Coronary artery (tissue), 2 donors: Measurements from ENCODE around the gene CTNNA3.

Experiments used
- DNase-seq: peaks from one replicate; pipeline ENCODE4 v3.0.0-alpha.2; 2017; ENCODE audit warnings: low spot score
- H3K27ac ChIP-seq, 2 donors: fragments of 200-600 bp; sonication (generic); one replicate each; pipeline ENCODE4 v1.5.1; 2016 to 2019
- H3K4me3 ChIP-seq: fragments of 200-600 bp; sonication (generic); 2 replicates; pipeline ENCODE4 v1.5.1; 2016; ENCODE audit warnings: mild to moderate bottlenecking, moderate library complexity
- CTCF ChIP-seq: fragments of 200-600 bp; sonication (generic); IDR thresholded peaks from one replicate; pipeline ENCODE4 v1.5.1; 2019; ENCODE audit warnings: antibody characterized with exemption

Gene CTNNA3

GRCh38 chr10:67127441-67127840 is 568.6 kb downstream of the CTNNA3 start:
- H3K4me3 ChIP-seq: no peak overlapping the region
- DNase-seq: no peak
- H3K27ac ChIP-seq: no peak overlapping the region
- no peak for TF ChIP-seq CTCF

- no peak for TF ChIP-seq CTCF
- H3K4me3 ChIP-seq: no peak overlapping the region
- H3K27ac ChIP-seq: no peak overlapping the region
- DNase-seq: no peak
Observed at GRCh38 chr10:67119651-67120050, 576.3 kb downstream of the CTNNA3 start.

- TF ChIP-seq CTCF: no peak
- Histone ChIP-seq H3K27ac (no peak overlapping the region), H3K4me3 (no peak overlapping the region)
- DNase-seq: no peak
Observed at GRCh38 chr10:67115972-67116371, 580.0 kb downstream of the CTNNA3 start.

- no peak for TF ChIP-seq CTCF
- no peak overlapping the region for H3K27ac ChIP-seq
- no peak for DNase-seq
- H3K4me3 ChIP-seq: no peak overlapping the region
Observed at GRCh38 chr10:67114945-67115344, 581.0 kb downstream of the CTNNA3 start.

- no peak for TF ChIP-seq CTCF
- DNase-seq: no peak
- H3K27ac ChIP-seq: no peak overlapping the region
- H3K4me3 ChIP-seq: no peak overlapping the region
Observed at GRCh38 chr10:67112765-67113164, 583.2 kb downstream of the CTNNA3 start.

- DNase-seq: no peak
- H3K4me3 ChIP-seq: no peak overlapping the region
- no peak overlapping the region for H3K27ac ChIP-seq
- TF ChIP-seq CTCF: no peak
Observed at GRCh38 chr10:67110286-67110685, 585.7 kb downstream of the CTNNA3 start.

GRCh38 chr10:67107670-67108069 is 588.3 kb downstream of the CTNNA3 start:
- Histone ChIP-seq H3K4me3 (no peak overlapping the region), H3K27ac (no peak overlapping the region)
- no peak for DNase-seq
- TF ChIP-seq CTCF: no peak
